ENCODE results near the gene PHACTR1. TPM values are rescaled to one million over a fixed set of nuclear protein-coding genes. Genes with fewer than 3 reads are reported as not detected.

The PHACTR1 gene
- total RNA-seq, 1 experiment from 2014 or later: 15.5 TPM

DNA sequence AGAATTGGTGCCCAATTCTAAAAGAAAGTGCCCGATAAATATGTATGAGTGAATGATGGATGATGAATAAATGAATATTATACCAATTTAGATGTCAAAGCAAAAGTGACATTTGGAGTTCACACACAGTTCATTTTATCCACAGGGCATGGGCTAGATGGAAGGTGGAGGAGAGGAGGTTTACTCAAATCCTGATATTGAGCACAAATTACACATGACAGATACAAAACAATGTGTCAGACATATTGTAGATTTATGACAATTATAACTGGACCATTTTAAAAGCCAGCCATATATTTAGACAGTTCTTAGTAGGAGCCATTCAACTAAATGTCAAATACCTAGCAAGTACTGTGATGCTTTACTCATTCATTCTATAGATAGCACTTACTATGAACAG, 23.4 kb upstream of the PHACTR1 start (continued):
- no peak for TF ChIP-seq ELF4 (CRISPR knock-in tag; IDR thresholded peaks at IDR 0.05; ENCODE audit: low read depth)
- TF ChIP-seq, protein P1, sequence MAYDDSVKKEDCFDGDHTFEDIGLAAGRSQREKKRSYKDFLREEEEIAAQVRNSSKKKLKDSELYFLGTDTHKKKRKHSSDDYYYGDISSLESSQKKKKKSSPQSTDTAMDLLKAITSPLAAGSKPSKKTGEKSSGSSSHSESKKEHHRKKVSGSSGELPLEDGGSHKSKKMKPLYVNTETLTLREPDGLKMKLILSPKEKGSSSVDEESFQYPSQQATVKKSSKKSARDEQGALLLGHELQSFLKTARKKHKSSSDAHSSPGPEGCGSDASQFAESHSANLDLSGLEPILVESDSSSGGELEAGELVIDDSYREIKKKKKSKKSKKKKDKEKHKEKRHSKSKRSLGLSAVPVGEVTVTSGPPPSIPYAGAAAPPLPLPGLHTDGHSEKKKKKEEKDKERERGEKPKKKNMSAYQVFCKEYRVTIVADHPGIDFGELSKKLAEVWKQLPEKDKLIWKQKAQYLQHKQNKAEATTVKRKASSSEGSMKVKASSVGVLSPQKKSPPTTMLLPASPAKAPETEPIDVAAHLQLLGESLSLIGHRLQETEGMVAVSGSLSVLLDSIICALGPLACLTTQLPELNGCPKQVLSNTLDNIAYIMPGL (CRISPR knock-in tag; IDR thresholded peaks at IDR 0.05): no peak
- no peak for TF ChIP-seq ARID4B (CRISPR knock-in tag; IDR thresholded peaks at IDR 0.05; ENCODE audit: borderline replicate concordance)
- no peak for TF ChIP-seq JAZF1 (CRISPR knock-in tag; IDR thresholded peaks at IDR 0.05)

DNA sequence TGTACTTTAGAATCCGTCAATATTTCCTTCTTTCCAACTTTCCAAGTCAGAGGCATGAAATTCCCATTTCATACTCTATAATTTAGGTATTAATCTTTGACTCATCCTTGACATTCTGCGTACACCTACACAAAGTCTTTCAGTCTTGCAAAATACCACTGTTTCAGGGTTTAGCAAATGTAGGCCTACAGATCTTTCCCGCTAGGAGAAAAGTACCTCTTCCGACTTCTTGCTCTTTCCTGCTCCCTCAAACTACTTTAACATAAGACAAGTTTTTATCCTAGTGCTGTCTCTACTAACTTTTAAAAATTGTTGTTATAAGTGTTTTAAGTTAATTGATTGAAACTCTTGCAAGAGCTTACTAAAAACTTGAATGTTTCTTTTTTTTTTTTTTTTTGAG, 18.3 kb upstream of the PHACTR1 start:
- ATAC-seq (no peak), DNase-seq (ENCODE audit: low spot score) (no peak)
- Mint-ChIP-seq H3K27ac (no peak overlapping the region), H3K9me3 (no peaks in the 10 kb centered on the region), H3K4me3 (no peak overlapping the region), H3K36me3 (no peaks in the 10 kb centered on the region), H3K4me1 (peaks cover 17% of the 10 kb centered on the region), H3K27me3 (ENCODE audit: low read depth) (peaks cover 5% of the 10 kb centered on the region; the same call in 1 of the 2 replicates)
- TF ChIP-seq SOX15 (CRISPR knock-in tag; IDR thresholded peaks at IDR 0.05) (no peak), SP1 (CRISPR knock-in tag; conservative IDR thresholded peaks at IDR 0.05) (no peak), SMAD3 (CRISPR knock-in tag; IDR thresholded peaks at IDR 0.05; ENCODE audit: borderline replicate concordance) (no peak), ZNF232 (CRISPR knock-in tag; IDR thresholded peaks at IDR 0.05) (no peak), ARID4B (CRISPR knock-in tag; IDR thresholded peaks at IDR 0.05; ENCODE audit: borderline replicate concordance) (no peak), RORB (CRISPR knock-in tag; IDR thresholded peaks at IDR 0.05) (no peak), HMGA2 (CRISPR knock-in tag; IDR thresholded peaks at IDR 0.05) (no peak)
- POLR2A ChIA-PET: interaction anchor here (0.7 kb wide), 1 partner anchor 12 kb away, joined by 6 read pairs; no protein-coding TSS in a partner anchor
- CTCF ChIA-PET: interaction anchor here (0.6 kb wide), 1 partner anchor 78 kb away, joined by 5 read pairs; no protein-coding TSS in a partner anchor

GRCh38 chr6:12704946-12705345, 11.6 kb upstream of the PHACTR1 start:
- Mint-ChIP-seq H3K27me3 (ENCODE audit: low read depth) (peaks cover 3% of the 10 kb centered on the region; the same call in 1 of the 2 replicates), H3K27ac (no peak overlapping the region), H3K36me3 (no peaks in the 10 kb centered on the region), H3K4me1 (peaks cover 28% of the 10 kb centered on the region), H3K4me3 (no peak overlapping the region), H3K9me3 (peaks cover 3% of the 10 kb centered on the region; the same call in 1 of the 2 replicates)
- no peak for DNase-seq (ENCODE audit: low spot score)
- TF ChIP-seq FOXK1 (CRISPR knock-in tag; IDR thresholded peaks at IDR 0.05) (no peak), ZNF423 (CRISPR knock-in tag; IDR thresholded peaks at IDR 0.05) (no peak)
- no peak for ATAC-seq
- CTCF ChIA-PET: no interaction called here
- POLR2A ChIA-PET: no interaction called here

All from WTC11 (cell line).